GM12878 (cell line): ENCODE results near the gene LIN52. TPM values are rescaled to one million over a fixed set of nuclear protein-coding genes. Genes with fewer than 3 reads are reported as not detected.

Experiments
- ATAC-seq: fragments of 200-7000 bp; cut with Tn5 transposase; 3 replicates; pipeline ENCODE4 v1.9.1; 2020; ENCODE audit warnings: mild to moderate bottlenecking, moderate library complexity
- BruUV-seq: library from RNA; stranded (reverse); fragments of 400-500 nt; replicated peaks from 2 replicates; lab custom pipeline; 2021; lab: Mats Ljungman, UMichigan
- CTCF ChIA-PET: fragments of 300-600 bp; sonication (Branson Sonifier 250); formaldehyde crosslinking; extraction: SDS; loops from one replicate; lab custom pipeline; 2021; ENCODE audit warnings: inconsistent platforms; lab: Yijun Ruan, JAX
- POLR2A ChIA-PET: fragments of 350-600 bp; formaldehyde crosslinking; extraction: SDS; loops from one replicate; lab custom pipeline; 2021; ENCODE audit warnings: inconsistent platforms; lab: Charles Lee
- RAD21 ChIA-PET: fragments of 300-600 bp; sonication (Branson Sonifier 250); formaldehyde crosslinking; loops from one replicate; lab custom pipeline; 2023; ENCODE audit warnings: antibody characterized with exemption; ENCODE audit not compliant: unreplicated experiment; lab: Charles Lee
- SMC1A ChIA-PET: fragments of 300-600 bp; sonication (Branson Sonifier 250); formaldehyde crosslinking; loops from one replicate; lab custom pipeline; 2023; ENCODE audit not compliant: unreplicated experiment, uncharacterized antibody; lab: Charles Lee
- DNase-seq: peaks from one replicate; pipeline ENCODE4 v3.0.0-alpha.2; 2011; ENCODE audit warnings: low read depth, low spot score
- FAIRE-seq: peaks from 3 replicates; lab custom pipeline; 2011; peaks lifted over from hg19 to GRCh38; lab: Jason Lieb, UNC
- H2AFZ ChIP-seq: 2 replicates; pipeline ENCODE4 v1.6.0; 2011; ENCODE audit warnings: low read depth, low read length, control low read depth; ENCODE audit not compliant: control insufficient read depth
- H3K27ac ChIP-seq: 2 replicates; pipeline ENCODE4 v1.5.1; 2011; ENCODE audit warnings: control low read depth; ENCODE audit not compliant: control insufficient read depth, insufficient read depth
- H3K27me3 ChIP-seq, 2 experiments: replicated peaks in 1 of 2; 2 replicates each; pipeline versions ENCODE4 v1.6.0 to v1.6.1; 2011; ENCODE audit warnings: low read length in 1 of 2; ENCODE audit not compliant: control insufficient read depth in 2 of 2, insufficient read depth in 2 of 2
- H3K36me3 ChIP-seq, 2 experiments: 2 replicates each; pipeline ENCODE4 v1.5.1; 2011; ENCODE audit warnings: low read length in 1 of 2; ENCODE audit not compliant: control insufficient read depth in 2 of 2, insufficient read depth in 2 of 2
- H3K4me1 ChIP-seq: 2 replicates; pipeline ENCODE4 v1.6.1; 2011; ENCODE audit warnings: mild to moderate bottlenecking, low read length, moderate library complexity, mixed read lengths; ENCODE audit not compliant: control insufficient read depth, insufficient read depth
- H3K4me2 ChIP-seq: 2 replicates; pipeline ENCODE4 v1.6.0; 2011; ENCODE audit warnings: control low read depth; ENCODE audit not compliant: control insufficient read depth, insufficient read depth
- H3K4me3 ChIP-seq: fragments of 200-600 bp; sonication (generic); 2 replicates; pipeline ENCODE4 v1.5.1; 2016
- H3K79me2 ChIP-seq: 2 replicates; pipeline ENCODE4 v1.6.0; 2011; ENCODE audit warnings: low read length; ENCODE audit not compliant: control insufficient read depth, insufficient read depth
- H3K9ac ChIP-seq: 2 replicates; pipeline ENCODE4 v1.8.0; 2011; ENCODE audit warnings: low read length, control low read depth, mixed read lengths; ENCODE audit not compliant: control insufficient read depth, insufficient read depth
- H3K9me3 ChIP-seq: replicated peaks from 3 replicates; pipeline ENCODE4 v1.5.1; 2011; ENCODE audit warnings: mild to moderate bottlenecking, low read length; ENCODE audit not compliant: control insufficient read depth, insufficient read depth
- H4K20me1 ChIP-seq: 2 replicates; pipeline ENCODE4 v1.6.0; 2011; ENCODE audit not compliant: control insufficient read depth, insufficient read depth
- BCL11A ChIP-seq: IDR thresholded peaks from 2 replicates; pipeline ENCODE4 v1.6.1; 2011; ENCODE audit warnings: low read depth, low read length
- IKZF1 ChIP-seq: fragments of 450-650 bp; conservative IDR thresholded peaks from 2 replicates; pipeline ENCODE4 v1.6.1; 2017; ENCODE audit warnings: antibody characterized with exemption, mild to moderate bottlenecking
- NBN ChIP-seq: fragments of 450-650 bp; IDR thresholded peaks from 2 replicates; pipeline ENCODE4 v1.6.1; 2016
- NFYB ChIP-seq: IDR thresholded peaks from 2 replicates; pipeline ENCODE4 v1.6.1; 2011; ENCODE audit warnings: low read depth, mild to moderate bottlenecking, low read length, improper control_type of control experiment, moderate library complexity; ENCODE audit not compliant: insufficient read depth
- POLR2AphosphoS5 ChIP-seq: IDR thresholded peaks from 2 replicates; pipeline ENCODE4 v1.6.1; 2011; ENCODE audit warnings: mild to moderate bottlenecking, low read length, inconsistent platforms
- YBX1 ChIP-seq: fragments of 450-650 bp; IDR thresholded peaks from 2 replicates; pipeline ENCODE4 v1.6.1; 2016; ENCODE audit warnings: antibody characterized with exemption
- ZBED1 ChIP-seq: IDR thresholded peaks from 2 replicates; pipeline ENCODE4 v1.6.1; 2016; ENCODE audit warnings: borderline replicate concordance
- WGBS: methylation state at CpG from one replicate; pipeline ENCODE4 v1.1.6; 2016; ENCODE audit warnings: low lambda C conversion rate; ENCODE audit not compliant: insufficient replicate concordance, insufficient coverage; ENCODE audit errors: missing lambda C conversion rate; 5-methylcytosine and 5-hydroxymethylcytosine counted together
- in situ Hi-C: fragments of 300-500 bp; cut with MboI; formaldehyde crosslinking; loops from 9 replicates; pipeline ENCODE4 v1.14.3; 2018; ENCODE audit warnings: mixed read lengths
- intact Hi-C: fragments of 100-400 bp; cut with micrococcal nuclease; formaldehyde crosslinking; loops from one replicate; pipeline ENCODE4 v1.14.2; 2022; ENCODE audit not compliant: unreplicated experiment
- polyA plus RNA-seq, 11 experiments: library from polyadenylated mRNA; depleted of rRNA in 4 of 11; unstranded in 6 of 11; stranded (reverse) in 5 of 11; fragments of >200 nt; fragmentation: Nextera tagmentation in 4 of 11; fragmentation: Illumina TruSeq in 1 of 11; extraction: Ambion mirVana in 4 of 11; extraction: Trizol in 1 of 11; gene quantifications; 1 replicate in 1 of 11; 2 replicates in 10 of 11; pipeline versions ENCODE4 v1.2.1 to v1.2.3, GENCODE V29; 2011 to 2016; ENCODE audit warnings: inconsistent platforms in 2 of 11, missing spikeins in 2 of 11, low read depth in 1 of 11
- total RNA-seq, 4 experiments: library from RNA; depleted of rRNA in 3 of 4; stranded (reverse); fragments of >200 nt in 3 of 4; fragmentation: Illumina TruSeq in 1 of 4; extraction: Trizol in 1 of 4; gene quantifications; 2 replicates each; pipeline versions ENCODE4 v1.2.1 to v1.2.3, GENCODE V29; 2013 to 2021
- TF ChIP-seq, protein P1 (sequence below): IDR thresholded peaks from 2 replicates; pipeline ENCODE4 v1.6.1; 2012; ENCODE audit warnings: improper control_type of control experiment, low read depth, low read length; ENCODE audit not compliant: insufficient replicate concordance

Gene LIN52
- total and polyA plus RNA-seq, 10 of the 15 experiments (the other 5 are each of a cell fraction or from before 2014, with no cell fraction given): 13.3 to 30.9 (median 19.9) TPM

DNA sequence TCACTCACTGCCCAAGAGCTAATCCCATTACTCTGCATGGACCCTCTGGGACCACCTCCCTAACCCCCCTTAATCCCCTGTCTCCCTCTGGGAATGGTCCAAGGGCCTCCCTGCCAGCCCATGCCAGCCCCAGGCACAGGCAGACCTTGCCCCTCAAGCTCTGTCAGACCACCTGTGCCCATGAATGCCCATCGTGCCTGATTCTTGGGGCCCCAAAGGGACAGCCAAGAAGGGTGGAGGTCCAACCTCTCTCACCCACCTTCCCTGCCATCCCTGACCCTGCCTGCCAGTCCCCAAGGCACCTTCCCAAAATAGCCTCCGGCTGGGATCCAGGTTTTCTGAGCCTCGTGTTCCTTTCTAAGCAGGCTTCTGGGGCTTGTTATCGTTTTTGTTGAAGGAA, 133.7 kb downstream of the LIN52 start (continued):
- TF ChIP-seq, protein P1, sequence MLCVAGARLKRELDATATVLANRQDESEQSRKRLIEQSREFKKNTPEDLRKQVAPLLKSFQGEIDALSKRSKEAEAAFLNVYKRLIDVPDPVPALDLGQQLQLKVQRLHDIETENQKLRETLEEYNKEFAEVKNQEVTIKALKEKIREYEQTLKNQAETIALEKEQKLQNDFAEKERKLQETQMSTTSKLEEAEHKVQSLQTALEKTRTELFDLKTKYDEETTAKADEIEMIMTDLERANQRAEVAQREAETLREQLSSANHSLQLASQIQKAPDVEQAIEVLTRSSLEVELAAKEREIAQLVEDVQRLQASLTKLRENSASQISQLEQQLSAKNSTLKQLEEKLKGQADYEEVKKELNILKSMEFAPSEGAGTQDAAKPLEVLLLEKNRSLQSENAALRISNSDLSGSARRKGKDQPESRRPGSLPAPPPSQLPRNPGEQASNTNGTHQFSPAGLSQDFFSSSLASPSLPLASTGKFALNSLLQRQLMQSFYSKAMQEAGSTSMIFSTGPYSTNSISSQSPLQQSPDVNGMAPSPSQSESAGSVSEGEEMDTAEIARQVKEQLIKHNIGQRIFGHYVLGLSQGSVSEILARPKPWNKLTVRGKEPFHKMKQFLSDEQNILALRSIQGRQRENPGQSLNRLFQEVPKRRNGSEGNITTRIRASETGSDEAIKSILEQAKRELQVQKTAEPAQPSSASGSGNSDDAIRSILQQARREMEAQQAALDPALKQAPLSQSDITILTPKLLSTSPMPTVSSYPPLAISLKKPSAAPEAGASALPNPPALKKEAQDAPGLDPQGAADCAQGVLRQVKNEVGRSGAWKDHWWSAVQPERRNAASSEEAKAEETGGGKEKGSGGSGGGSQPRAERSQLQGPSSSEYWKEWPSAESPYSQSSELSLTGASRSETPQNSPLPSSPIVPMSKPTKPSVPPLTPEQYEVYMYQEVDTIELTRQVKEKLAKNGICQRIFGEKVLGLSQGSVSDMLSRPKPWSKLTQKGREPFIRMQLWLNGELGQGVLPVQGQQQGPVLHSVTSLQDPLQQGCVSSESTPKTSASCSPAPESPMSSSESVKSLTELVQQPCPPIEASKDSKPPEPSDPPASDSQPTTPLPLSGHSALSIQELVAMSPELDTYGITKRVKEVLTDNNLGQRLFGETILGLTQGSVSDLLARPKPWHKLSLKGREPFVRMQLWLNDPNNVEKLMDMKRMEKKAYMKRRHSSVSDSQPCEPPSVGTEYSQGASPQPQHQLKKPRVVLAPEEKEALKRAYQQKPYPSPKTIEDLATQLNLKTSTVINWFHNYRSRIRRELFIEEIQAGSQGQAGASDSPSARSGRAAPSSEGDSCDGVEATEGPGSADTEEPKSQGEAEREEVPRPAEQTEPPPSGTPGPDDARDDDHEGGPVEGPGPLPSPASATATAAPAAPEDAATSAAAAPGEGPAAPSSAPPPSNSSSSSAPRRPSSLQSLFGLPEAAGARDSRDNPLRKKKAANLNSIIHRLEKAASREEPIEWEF: no peak
- TF ChIP-seq NBN (no peak), BCL11A (no peak), POLR2AphosphoS5 (no peak), ZBED1 (no peak)

DNA sequence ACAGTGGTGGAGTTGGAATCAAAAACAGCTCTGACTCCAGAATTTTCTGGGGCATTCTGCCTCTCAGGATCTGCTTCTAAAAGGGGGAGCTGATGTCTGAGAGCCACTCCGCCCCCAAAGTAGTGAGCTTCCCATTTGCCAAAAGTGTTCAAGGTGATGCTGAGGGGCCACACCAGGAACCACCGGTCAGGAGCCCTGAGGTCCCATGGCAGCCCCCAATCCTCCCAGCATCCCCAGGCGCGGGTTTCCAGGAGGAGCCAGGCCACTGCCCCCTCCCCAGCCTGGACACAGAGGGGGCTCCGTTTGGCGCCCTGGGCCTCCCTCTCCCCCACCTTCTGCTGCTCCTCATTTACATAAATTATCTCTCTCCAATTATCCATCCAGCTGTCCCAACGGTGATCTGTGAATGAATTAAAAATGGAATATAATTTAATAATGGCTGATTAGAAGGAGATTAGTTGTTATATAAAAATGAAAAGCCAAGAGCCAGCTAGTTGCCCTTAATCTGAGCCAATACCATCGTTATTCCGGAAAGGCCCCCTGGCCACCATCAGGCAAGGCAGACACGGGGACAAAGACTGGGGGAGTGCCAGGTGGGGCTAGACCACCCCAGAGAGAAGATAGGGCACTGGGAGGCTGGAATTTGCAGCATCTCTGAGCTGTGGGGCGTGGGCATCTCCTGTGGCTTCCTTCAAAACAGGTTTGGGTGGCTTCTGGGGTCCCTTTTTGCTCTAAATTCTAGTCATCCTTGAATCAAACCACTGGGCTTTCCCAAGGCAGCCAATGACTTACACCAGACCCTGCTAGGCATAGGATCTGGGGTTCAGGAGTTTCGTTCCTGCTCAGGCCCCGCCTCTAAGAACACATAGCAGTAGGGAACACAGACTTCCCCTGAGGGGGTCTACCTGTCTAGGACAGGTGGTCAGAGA, 134.8 kb downstream of the LIN52 start:
- H3K27me3 ChIP-seq: no peaks in the 10 kb centered on the region; a peak in 2 of 4 replicates

More for the DNA sequence above, 134.8 kb downstream of the LIN52 start:
- no peak for FAIRE-seq
- 45% methylated on average over 13 of the region's 13 CpGs for WGBS
- no peak for DNase-seq
- no peak overlapping the region for H3K9ac ChIP-seq
- ChIA-PET RAD21 (no interaction called here), SMC1A (interaction anchor here (0.7 to 1.3 kb wide), 2 partner anchors 11 to 32 kb away, joined by 3 read pairs; no protein-coding TSS in a partner anchor), CTCF (interaction anchor here (0.6 to 3.3 kb wide), 11 partner anchors 10 to 556 kb away, joined by 3 to 10 read pairs (median 3); no protein-coding TSS in a partner anchor), POLR2A (no interaction called here)
- in situ Hi-C loops: no loop called here
- H4K20me1 ChIP-seq: no peaks in the 10 kb centered on the region
- H3K79me2 ChIP-seq: no peaks in the 10 kb centered on the region
- no peaks in the 10 kb centered on the region for H3K36me3 ChIP-seq
- no peak overlapping the region for H3K27ac ChIP-seq
- H3K4me1 ChIP-seq: no peaks in the 10 kb centered on the region
- H2AFZ ChIP-seq: no peak overlapping the region
- intact Hi-C loops: no loop called here
- H3K9me3 ChIP-seq: no peaks in the 10 kb centered on the region
- TF ChIP-seq YBX1 (no peak), IKZF1 (no peak), NFYB (no peak)
- H3K4me2 ChIP-seq: no peak overlapping the region
- no peak overlapping the region for H3K4me3 ChIP-seq
- ATAC-seq: no peak
- BruUV-seq: no TSS peak
